GM21619 (cell line): ENCODE data around the gene LRTM1.

Source experiments
- ATAC-seq: cut with Tn5 transposase; IDR thresholded peaks from one replicate; pipeline ENCODE4 v1.9.1; 2021; ENCODE audit not compliant: unreplicated experiment

Gene LRTM1

DNA sequence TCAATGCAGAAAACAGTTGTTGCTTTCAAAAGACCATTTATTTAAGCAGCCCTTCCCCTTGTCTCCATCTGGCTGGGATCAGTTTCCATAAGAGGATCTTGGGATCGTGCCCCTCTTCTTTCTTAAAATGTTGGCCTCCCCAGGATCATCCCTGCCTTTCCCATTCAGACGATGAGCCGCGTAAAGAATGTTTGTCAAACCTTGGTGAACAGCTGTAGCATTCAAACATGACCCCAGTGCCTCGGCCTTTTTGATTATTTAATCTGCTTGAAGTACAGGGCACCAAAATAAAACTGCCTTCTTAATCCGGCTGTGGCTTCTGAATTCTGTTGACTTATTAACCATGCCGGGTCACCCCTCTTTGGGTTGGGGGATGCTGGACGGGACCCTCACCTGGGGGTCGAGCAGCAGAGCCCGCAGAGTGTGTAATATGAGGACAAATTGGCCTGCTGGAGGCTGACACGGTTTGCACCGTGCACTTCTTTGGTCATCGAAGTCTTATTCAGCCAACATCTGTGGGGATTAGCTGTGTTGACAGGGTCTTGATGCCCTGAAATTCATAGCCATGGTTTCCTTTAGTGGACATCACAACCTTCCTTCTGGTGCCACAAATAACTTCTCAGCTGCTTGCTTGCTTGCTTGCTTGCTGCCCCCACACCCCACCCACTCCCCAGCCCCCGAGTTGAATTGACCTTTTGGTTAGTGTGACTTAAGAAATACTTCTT, at the start of gene LRTM1:
Gene LRTM1 (minus strand): TSS at position 14 of the 725 bp plus-strand sequence. CDS start 148 bp downstream, outside the sequence.
- ATAC-seq = no peak

- no peak for ATAC-seq
Observed at GRCh38 chr3:54977439-54977838, 49.6 kb upstream of the LRTM1 start.

DNA sequence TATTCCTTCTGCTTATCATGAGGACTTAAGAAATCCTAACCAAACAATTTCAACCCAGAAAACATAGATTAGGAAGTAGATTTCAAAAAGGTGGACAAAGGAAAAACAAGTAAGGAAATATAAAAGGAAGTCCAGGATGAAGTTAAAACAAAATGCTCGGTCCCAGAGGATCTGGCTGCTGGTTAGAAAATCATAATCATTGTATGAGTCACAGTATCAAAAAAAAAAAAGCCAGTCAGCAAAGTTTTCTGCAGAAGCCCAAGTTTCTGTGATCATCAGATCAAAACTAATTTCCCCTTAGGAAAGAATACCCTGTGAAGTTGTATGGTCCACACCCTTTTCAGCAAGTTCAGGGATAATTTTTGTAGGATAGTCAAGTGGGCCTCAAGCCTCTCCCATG, 43.0 kb upstream of the LRTM1 start:
- ATAC-seq = no peak

DNA sequence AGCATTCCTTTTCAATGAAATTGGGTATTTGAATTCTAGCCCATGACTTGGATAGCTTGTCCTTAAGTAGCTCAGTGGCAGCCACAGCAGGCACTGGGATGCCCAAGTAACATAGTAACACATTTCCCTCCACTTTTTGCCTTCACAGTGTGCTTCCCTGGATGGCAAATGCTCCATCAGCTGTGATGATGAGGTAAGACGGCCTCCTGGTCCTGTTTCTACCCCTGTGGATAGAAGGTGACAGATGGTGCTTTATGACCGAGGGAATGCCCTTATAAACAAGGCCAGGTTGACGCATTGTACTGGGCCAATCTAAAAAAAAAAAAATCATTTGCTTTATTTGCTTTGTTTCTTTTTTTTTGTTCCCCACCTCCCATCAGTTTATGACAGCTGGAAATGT, 41.8 kb upstream of the LRTM1 start:
- ATAC-seq = no peak

DNA sequence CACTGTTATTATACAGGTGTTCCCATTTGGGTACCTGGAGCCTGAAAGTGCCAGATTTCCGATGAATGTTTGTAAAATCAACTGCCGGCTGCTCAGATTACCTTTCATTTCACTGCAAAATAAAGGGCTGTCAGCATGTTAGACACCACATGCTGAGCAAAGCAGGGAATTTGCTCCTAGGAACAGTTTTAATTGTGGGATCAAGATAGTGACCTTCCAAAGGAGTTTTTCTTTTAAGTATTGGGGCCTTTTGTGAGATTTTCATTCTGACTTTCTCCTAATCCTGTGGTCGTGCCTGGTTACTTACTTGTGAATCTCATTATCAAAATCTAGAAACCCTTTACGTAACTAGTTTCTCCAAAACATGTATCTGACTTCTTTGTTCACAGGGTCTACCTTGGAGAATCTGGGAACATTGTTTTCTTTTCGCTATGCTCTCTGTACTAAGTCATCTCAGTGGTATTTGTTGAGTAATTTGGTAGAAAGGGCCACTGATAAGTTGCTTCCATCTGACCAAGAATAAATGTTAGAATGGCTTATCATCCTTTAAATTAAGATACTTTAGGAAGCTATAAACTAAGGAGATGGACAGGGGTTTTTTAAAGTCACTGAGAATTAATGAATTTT, 40.8 kb upstream of the LRTM1 start:
- no peak for ATAC-seq

DNA sequence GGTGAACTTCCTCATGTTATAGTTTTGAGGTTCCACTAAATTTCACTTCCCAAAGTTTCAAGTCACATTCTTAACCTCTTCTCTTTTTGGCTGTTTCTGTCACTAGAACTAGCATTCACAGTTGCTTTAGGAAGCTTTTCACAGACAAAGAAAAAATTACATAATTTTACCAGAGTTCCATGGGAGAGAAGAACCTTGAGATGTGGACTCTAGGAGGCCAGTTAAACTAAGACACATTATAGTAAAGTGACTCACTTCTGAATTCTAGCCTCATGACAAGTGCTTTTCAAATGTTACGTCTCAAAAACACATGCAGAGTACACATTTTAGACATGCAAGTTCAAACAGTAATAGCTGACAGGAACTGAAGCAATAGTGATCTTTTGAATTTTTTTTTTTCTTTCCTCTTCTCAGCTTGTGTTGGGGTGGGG, 39.9 kb upstream of the LRTM1 start:
- no peak for ATAC-seq

DNA sequence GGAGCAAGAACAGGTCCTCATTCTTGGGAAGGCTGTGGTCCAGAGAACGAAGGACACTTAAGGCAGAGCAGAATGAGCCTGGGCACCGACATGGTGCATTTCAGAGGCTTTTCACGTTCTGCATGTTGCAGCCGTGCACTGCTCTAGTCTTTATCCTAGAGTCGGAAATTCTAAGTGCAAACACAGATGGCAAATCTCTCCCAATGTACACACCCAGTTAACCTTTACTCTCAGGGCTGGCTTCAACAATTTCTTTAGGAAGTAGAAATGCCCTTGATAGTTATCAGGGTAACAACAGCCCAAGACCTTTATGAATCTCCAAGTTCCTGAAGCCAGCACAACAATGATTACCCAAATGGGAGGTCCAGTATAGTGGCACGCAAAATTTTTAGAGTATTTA, 39.1 kb upstream of the LRTM1 start:
- no peak for ATAC-seq

- no peak for ATAC-seq
Observed at GRCh38 chr3:54965746-54966145, 37.9 kb upstream of the LRTM1 start.

DNA sequence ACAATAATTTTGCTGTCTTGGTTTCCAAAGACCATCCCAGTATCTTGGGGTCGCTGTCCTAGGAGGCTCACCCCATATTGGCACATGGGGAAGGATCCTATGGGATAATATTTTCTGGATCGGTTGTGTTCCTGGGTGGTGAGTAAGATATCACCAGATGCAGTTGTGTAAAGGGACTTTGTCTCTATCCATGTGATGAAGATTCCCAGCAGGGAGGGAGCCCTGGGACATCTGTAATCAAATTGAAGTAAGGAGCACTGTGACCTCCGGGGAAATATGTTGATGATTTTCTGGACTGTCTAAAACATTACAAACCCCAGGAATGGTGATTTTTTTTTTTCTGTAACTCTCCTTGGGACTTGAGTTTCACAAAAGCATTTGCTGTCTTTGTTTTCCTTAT, 36.2 kb upstream of the LRTM1 start:
- ATAC-seq = no peak

DNA sequence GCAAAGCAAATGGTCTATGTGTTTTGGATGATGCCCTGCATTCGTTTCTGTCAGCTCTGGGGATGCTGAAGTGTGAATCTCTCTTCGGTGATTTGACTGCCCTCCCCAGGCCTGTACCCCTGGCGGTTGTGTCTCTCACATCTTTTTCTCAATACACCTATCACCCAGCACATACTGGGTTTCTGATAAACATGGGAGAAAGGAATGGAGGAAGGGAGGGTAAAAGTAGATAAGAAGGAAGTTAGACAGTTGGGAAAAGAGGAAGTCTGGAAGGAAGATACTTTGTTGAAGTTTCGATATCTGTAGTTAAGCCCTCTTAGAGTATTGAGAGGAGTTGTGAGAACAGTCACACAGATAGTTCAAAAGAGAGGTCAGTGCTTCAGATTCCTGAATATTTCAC, 35.8 kb upstream of the LRTM1 start:
- no peak for ATAC-seq

- ATAC-seq = no peak
Observed at GRCh38 chr3:54962200-54962599, 34.3 kb upstream of the LRTM1 start.

- ATAC-seq = no peak
Observed at GRCh38 chr3:54960701-54961100, 32.8 kb upstream of the LRTM1 start.

DNA sequence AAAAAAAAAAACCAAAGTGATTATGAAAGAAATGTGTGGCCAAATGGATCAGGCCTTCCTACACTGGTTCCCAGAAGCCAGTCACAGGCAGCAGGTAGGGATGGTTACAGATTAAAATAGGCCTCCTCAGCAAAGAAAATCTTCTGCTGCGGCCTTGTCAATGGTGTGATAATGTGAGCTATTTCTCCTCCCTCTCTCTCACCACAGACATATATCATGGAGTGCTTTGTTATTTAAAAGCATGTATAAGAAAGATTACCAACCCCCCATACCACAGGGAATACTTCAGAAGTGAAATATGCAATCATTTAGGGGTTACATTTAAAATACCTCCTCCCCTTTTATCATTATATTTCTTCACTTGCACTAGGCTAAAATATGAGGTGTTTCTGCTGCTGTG, 32.2 kb upstream of the LRTM1 start:
- ATAC-seq = no peak

DNA sequence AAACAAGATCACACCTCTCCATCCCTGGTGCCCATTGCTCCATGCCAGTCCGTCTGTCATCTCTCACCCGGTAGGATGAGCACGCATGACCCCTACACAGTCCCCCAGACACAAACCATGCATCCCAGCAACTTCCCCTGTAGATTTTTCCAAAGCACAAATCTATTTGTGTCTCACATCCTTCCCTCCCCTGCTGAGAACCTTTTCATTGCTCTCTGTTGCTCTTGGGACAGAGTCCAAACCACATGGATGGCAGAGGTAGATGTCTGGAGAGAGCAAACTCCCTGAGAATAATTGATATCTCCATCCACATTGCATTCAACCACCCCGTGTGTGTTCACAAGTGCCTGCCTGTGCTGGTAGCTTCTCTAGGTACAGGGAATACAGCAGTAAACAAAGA, 29.9 kb upstream of the LRTM1 start:
- no peak for ATAC-seq

GRCh38 chr3:54955941-54956340, 28.1 kb upstream of the LRTM1 start:
- ATAC-seq = no peak

DNA sequence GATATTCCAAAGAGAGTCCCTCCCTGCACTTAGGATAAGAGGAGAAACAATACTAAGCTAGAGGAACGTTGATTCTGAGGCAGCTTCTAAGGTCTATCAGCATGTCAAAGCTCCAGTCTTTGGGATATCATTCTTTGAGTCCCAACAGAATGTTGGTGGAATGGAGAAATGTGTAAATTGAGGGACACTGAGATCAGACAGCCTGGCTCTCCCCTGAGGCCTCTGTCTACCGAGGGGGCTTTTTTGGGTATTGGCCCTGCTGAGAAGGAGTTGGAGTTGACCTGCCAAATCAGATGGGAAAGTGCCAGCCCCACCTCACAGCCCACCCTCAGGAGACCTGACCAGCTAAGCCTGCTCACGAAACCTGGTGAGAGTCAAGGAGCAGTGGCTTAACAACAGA, 27.6 kb upstream of the LRTM1 start:
- ATAC-seq = no peak

DNA sequence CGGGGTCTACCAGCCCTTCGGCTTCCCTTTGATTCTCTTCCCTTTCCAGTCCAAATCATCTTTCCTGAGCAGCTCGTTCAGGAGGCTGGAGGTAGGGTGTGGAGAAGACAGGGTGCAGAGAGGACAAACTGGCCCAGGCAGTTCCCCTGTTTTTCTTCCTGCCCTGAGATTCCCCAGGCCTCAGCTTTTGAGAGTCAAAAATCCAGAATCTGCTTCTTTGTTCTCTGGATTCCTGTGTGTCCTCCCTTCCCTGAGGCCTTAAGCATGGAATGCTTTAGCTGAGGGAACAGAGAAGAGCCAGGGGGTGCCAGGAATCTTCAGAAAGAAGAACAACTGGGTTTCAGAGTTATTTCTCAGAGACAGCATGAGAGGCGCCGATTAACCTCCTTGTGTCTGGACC, 26.7 kb upstream of the LRTM1 start:
- ATAC-seq = no peak

GRCh38 chr3:54954022-54954421, 26.2 kb upstream of the LRTM1 start:
- ATAC-seq = no peak

GRCh38 chr3:54951405-54951804, 23.5 kb upstream of the LRTM1 start:
- ATAC-seq = no peak

- no peak for ATAC-seq
Observed at GRCh38 chr3:54950391-54951003, 22.6 kb upstream of the LRTM1 start.

DNA sequence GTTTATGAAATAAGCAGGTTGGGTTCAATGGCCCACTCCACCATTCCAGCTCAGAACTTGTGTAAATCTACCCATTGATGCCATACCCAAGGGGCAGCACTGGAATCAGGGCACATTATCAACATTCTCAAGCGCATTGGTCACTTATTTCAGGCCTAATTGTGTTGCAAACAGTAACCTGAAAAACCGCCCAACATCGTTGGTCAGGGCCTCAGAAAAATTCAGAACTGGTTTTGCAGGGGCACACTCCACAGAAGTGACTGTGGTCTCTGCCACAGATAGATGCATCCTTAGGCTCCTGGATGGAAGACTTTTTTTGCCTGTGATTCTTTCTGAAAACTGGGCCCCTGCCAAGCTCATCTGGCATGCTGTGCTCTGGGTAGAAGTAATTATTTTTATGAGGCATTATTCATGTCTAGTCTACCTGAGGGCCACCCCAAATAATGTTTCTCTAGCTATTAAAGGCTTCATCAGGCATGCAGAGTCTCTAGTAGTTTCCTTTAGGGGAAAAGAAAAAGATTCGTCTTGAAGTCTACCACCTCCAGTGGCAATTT, 21.7 kb upstream of the LRTM1 start:
- ATAC-seq = no peak

DNA sequence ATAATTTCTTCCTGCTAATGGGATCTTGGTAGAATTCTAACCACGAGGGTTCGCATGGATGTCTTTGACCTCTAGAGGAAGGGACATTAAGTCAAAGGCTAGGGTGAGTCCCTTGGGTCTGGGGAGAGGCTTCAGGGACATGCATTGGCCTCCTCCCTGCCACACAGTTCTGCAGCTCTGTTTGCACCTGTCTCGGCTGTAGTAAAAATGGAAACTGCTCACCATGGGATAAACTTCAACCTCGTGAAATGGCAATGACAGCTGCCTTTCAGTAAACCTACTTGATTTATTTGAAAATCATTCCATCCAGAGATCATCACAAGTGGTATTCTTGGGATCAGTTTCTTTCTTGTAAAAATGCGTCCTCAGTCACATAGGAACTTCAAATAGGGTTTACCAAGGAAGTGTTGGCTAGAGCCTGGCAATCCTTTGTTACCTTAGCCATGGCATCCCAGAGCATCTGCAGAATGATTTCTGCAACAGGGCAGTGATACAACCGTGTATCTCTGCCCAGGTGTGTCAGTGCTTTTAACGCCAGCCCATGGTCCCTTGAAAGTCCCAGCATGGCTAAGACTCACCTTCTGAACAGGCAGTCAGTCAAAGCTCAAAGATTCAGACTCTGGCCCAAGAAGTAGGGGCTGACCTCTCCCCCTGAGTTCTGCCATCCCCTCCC, 14.0 kb upstream of the LRTM1 start:
- ATAC-seq = no peak
